CD4-positive, alpha-beta T cell treated with Interferon gamma for 1 hour (primary cell): ENCODE data around the gene KPNA4.
"Not testable (repeated sequence)": the region's sequence is repeated elsewhere in the genome, so short reads cannot be mapped to it uniquely, and the experiment has no call there.

Source experiments
- DNase-seq: peaks from one replicate; pipeline ENCODE4 v3.0.0-alpha.2; 2020

KPNA4 gene

GRCh38 chr3:160482796-160483195 lies 82.6 kb downstream of the KPNA4 start:
- DNase-seq = no peak

GRCh38 chr3:160481856-160482255 lies 83.5 kb downstream of the KPNA4 start:
- no peak for DNase-seq

GRCh38 chr3:160480931-160481330 lies 84.4 kb downstream of the KPNA4 start:
- DNase-seq = no peak

- no peak for DNase-seq
Observed at GRCh38 chr3:160479376-160479775, 86.0 kb downstream of the KPNA4 start.

- no peak for DNase-seq
Observed at GRCh38 chr3:160478338-160478737, 87.0 kb downstream of the KPNA4 start.

- no peak for DNase-seq
Observed at GRCh38 chr3:160477750-160478149, 87.6 kb downstream of the KPNA4 start.

GRCh38 chr3:160475884-160476283 lies 89.5 kb downstream of the KPNA4 start:
- no peak for DNase-seq

- DNase-seq = no peak
Observed at GRCh38 chr3:160475153-160475552, 90.2 kb downstream of the KPNA4 start.

- DNase-seq = no peak
Observed at GRCh38 chr3:160474416-160474838, 90.9 kb downstream of the KPNA4 start.

- DNase-seq = no peak
Observed at GRCh38 chr3:160473978-160474377, 91.4 kb downstream of the KPNA4 start.

GRCh38 chr3:160473221-160473620 lies 92.2 kb downstream of the KPNA4 start:
- no peak for DNase-seq

GRCh38 chr3:160472344-160472743 lies 93.0 kb downstream of the KPNA4 start:
- no peak for DNase-seq

GRCh38 chr3:160471892-160472291 lies 93.5 kb downstream of the KPNA4 start:
- DNase-seq = no peak

GRCh38 chr3:160470181-160470580 lies 95.2 kb downstream of the KPNA4 start:
- no peak for DNase-seq

GRCh38 chr3:160464971-160465370 lies 100.4 kb downstream of the KPNA4 start:
- no peak for DNase-seq

- DNase-seq = no peak
Observed at GRCh38 chr3:160464321-160464720, 101.0 kb downstream of the KPNA4 start.

- DNase-seq = no peak
Observed at GRCh38 chr3:160460033-160460432, 105.3 kb downstream of the KPNA4 start.

- DNase-seq = no peak
Observed at GRCh38 chr3:160459450-160459970, 105.9 kb downstream of the KPNA4 start.

- no peak for DNase-seq
Observed at GRCh38 chr3:160458151-160458550, 107.2 kb downstream of the KPNA4 start.

GRCh38 chr3:160455846-160456245 lies 109.5 kb downstream of the KPNA4 start:
- no peak for DNase-seq

GRCh38 chr3:160454995-160455394 lies 110.4 kb downstream of the KPNA4 start:
- no peak for DNase-seq

GRCh38 chr3:160452251-160452650 lies 113.1 kb downstream of the KPNA4 start:
- not testable (repeated sequence) for DNase-seq

- DNase-seq = no peak
Observed at GRCh38 chr3:160451602-160452001, 113.8 kb downstream of the KPNA4 start.

- DNase-seq = no peak
Observed at GRCh38 chr3:160450846-160451245, 114.5 kb downstream of the KPNA4 start.
